PFSK-1 (cell line): ENCODE data around the gene FRAT1.

ENCODE experiments used
- POLR2AphosphoS5 ChIP-seq: IDR thresholded peaks from 2 replicates; pipeline ENCODE4 v1.6.1; 2012; ENCODE audit warnings: low read depth, mild to moderate bottlenecking, control low read depth, low read length, moderate library complexity
- SIN3A ChIP-seq: IDR thresholded peaks from 2 replicates; pipeline ENCODE4 v1.6.1; 2012; ENCODE audit warnings: mild to moderate bottlenecking, low read length, moderate library complexity, borderline replicate concordance; ENCODE audit not compliant: insufficient read depth
- TF ChIP-seq, protein P1 (sequence below), 2 experiments: IDR thresholded peaks; 2 replicates each; pipeline versions ENCODE4 v1.6.1 to v1.8.0; 2011 to 2012; ENCODE audit warnings: low read depth in 2 of 2, low read length in 2 of 2, control low read depth in 1 of 2, inconsistent platforms in 1 of 2, mild to moderate bottlenecking in 1 of 2, moderate library complexity in 1 of 2; ENCODE audit not compliant: insufficient read depth in 1 of 2

- TF ChIP-seq POLR2AphosphoS5 (no peak), SIN3A (no peak)
- TF ChIP-seq, protein P1, sequence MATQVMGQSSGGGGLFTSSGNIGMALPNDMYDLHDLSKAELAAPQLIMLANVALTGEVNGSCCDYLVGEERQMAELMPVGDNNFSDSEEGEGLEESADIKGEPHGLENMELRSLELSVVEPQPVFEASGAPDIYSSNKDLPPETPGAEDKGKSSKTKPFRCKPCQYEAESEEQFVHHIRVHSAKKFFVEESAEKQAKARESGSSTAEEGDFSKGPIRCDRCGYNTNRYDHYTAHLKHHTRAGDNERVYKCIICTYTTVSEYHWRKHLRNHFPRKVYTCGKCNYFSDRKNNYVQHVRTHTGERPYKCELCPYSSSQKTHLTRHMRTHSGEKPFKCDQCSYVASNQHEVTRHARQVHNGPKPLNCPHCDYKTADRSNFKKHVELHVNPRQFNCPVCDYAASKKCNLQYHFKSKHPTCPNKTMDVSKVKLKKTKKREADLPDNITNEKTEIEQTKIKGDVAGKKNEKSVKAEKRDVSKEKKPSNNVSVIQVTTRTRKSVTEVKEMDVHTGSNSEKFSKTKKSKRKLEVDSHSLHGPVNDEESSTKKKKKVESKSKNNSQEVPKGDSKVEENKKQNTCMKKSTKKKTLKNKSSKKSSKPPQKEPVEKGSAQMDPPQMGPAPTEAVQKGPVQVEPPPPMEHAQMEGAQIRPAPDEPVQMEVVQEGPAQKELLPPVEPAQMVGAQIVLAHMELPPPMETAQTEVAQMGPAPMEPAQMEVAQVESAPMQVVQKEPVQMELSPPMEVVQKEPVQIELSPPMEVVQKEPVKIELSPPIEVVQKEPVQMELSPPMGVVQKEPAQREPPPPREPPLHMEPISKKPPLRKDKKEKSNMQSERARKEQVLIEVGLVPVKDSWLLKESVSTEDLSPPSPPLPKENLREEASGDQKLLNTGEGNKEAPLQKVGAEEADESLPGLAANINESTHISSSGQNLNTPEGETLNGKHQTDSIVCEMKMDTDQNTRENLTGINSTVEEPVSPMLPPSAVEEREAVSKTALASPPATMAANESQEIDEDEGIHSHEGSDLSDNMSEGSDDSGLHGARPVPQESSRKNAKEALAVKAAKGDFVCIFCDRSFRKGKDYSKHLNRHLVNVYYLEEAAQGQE (IDR thresholded peaks at IDR 0.05; ENCODE audit: insufficient read depth in 1 of 2, low read depth in 2 of 2, low read length in 2 of 2): no peak
These were observed 30.9 kb downstream of the FRAT1 start for GRCh38 chr10:97349752-97350513.
